Cortex of kidney (tissue), 1 donor: Measurements from ENCODE around the gene ADAMTS3.

Experiments used
- DNase-seq: peaks from one replicate; lab custom pipeline; 2025; lab: John Stamatoyannopoulos, UW

The ADAMTS3 gene

GRCh38 chr4:72405417-72405816 is 163.6 kb downstream of the ADAMTS3 start:
- DNase-seq: no peak

GRCh38 chr4:72397314-72397713 is 171.7 kb downstream of the ADAMTS3 start:
- no peak for DNase-seq

- DNase-seq: no peak
Measured at GRCh38 chr4:72394012-72394663, 174.9 kb downstream of the ADAMTS3 start.

GRCh38 chr4:72391281-72391680 is 177.7 kb downstream of the ADAMTS3 start:
- DNase-seq: no peak

- DNase-seq: no peak
Measured at GRCh38 chr4:72390409-72390808, 178.6 kb downstream of the ADAMTS3 start.

GRCh38 chr4:72388521-72388920 is 180.5 kb downstream of the ADAMTS3 start:
- no peak for DNase-seq

GRCh38 chr4:72387959-72388358 is 181.1 kb downstream of the ADAMTS3 start:
- no peak for DNase-seq

- DNase-seq: no peak
Measured at GRCh38 chr4:72383439-72383838, 185.6 kb downstream of the ADAMTS3 start.

- DNase-seq: no peak
Measured at GRCh38 chr4:72378901-72379300, 190.1 kb downstream of the ADAMTS3 start.

GRCh38 chr4:72377491-72378194 is 191.4 kb downstream of the ADAMTS3 start:
- DNase-seq: no peak

GRCh38 chr4:72376901-72377300 is 192.1 kb downstream of the ADAMTS3 start:
- DNase-seq: no peak

GRCh38 chr4:72375073-72375736 is 193.8 kb downstream of the ADAMTS3 start:
- DNase-seq: no peak

- DNase-seq: no peak
Measured at GRCh38 chr4:72374159-72374558, 194.9 kb downstream of the ADAMTS3 start.

GRCh38 chr4:72366601-72367000 is 202.4 kb downstream of the ADAMTS3 start:
- DNase-seq: no peak

- DNase-seq: no peak
Measured at GRCh38 chr4:72365981-72366380, 203.0 kb downstream of the ADAMTS3 start.

GRCh38 chr4:72365016-72365415 is 204.0 kb downstream of the ADAMTS3 start:
- no peak for DNase-seq

GRCh38 chr4:72360075-72360474 is 208.9 kb downstream of the ADAMTS3 start:
- no peak for DNase-seq

GRCh38 chr4:72358483-72358882 is 210.5 kb downstream of the ADAMTS3 start:
- no peak for DNase-seq

GRCh38 chr4:72357908-72358307 is 211.1 kb downstream of the ADAMTS3 start:
- DNase-seq: no peak

GRCh38 chr4:72352711-72353110 is 216.3 kb downstream of the ADAMTS3 start:
- DNase-seq: no peak

- no peak for DNase-seq
Measured at GRCh38 chr4:72351521-72351920, 217.5 kb downstream of the ADAMTS3 start.

GRCh38 chr4:72348701-72349100 is 220.3 kb downstream of the ADAMTS3 start:
- no peak for DNase-seq

GRCh38 chr4:72344418-72344817 is 224.6 kb downstream of the ADAMTS3 start:
- no peak for DNase-seq
